ENCODE measurements around the gene IL36RN.

DNA sequence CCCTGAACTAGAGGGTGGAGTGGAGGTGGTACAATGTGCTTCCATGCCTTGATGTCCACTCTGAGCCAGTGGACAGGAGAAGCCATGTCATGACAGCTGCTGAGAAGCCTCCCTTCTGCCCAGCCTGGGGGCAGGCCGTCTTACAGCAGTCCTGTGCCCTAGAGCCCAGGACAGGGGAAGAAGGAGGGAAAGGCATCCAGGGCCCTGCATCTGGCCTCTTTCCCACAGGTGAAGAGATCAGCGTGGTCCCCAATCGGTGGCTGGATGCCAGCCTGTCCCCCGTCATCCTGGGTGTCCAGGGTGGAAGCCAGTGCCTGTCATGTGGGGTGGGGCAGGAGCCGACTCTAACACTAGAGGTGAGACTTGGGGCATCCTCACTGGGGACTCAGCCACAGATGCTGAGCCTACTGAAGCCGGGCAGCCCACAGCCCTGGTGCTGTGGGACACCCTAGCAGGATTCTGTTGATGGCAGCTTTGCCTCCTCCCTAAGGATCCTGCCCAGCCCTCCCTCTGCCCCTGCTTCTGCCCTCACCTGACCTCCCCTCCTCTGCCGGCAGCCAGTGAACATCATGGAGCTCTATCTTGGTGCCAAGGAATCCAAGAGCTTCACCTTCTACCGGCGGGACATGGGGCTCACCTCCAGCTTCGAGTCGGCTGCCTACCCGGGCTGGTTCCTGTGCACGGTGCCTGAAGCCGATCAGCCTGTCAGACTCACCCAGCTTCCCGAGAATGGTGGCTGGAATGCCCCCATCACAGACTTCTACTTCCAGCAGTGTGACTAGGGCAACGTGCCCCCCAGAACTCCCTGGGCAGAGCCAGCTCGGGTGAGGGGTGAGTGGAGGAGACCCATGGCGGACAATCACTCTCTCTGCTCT, 3.1 kb downstream of the IL36RN start:
- TF ChIP-seq POLR2A (IDR thresholded peaks at IDR 0.05): no peak
- TF ChIP-seq, protein P1, sequence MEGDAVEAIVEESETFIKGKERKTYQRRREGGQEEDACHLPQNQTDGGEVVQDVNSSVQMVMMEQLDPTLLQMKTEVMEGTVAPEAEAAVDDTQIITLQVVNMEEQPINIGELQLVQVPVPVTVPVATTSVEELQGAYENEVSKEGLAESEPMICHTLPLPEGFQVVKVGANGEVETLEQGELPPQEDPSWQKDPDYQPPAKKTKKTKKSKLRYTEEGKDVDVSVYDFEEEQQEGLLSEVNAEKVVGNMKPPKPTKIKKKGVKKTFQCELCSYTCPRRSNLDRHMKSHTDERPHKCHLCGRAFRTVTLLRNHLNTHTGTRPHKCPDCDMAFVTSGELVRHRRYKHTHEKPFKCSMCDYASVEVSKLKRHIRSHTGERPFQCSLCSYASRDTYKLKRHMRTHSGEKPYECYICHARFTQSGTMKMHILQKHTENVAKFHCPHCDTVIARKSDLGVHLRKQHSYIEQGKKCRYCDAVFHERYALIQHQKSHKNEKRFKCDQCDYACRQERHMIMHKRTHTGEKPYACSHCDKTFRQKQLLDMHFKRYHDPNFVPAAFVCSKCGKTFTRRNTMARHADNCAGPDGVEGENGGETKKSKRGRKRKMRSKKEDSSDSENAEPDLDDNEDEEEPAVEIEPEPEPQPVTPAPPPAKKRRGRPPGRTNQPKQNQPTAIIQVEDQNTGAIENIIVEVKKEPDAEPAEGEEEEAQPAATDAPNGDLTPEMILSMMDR (IDR thresholded peaks at IDR 0.05): no peak

Measured in heart left ventricle (tissue), 13 donors.